ENCODE measurements around the gene MYLK3. TPM values are rescaled to one million over a fixed set of nuclear protein-coding genes. Genes with fewer than 3 reads are reported as not detected.

The MYLK3 gene
- total and polyA plus RNA-seq, 7 donors = under 0.01 to 0.16 (median 0.04) TPM; not detected in 1

- no peak for DNase-seq
- Histone ChIP-seq H3K27ac (no peak overlapping the region), H3K4me3 (no peak overlapping the region), H3K9me3 (no peaks in the 10 kb centered on the region), H3K27me3 (no peaks in the 10 kb centered on the region), H3K36me3 (no peaks in the 10 kb centered on the region), H3K4me1 (no peaks in the 10 kb centered on the region)
- WGBS, 2 donors = 91 to 93% methylated on average over 4 of the region's 4 CpGs
- intact Hi-C loops (cut with DNase I) = no loop called here
- TF ChIP-seq POLR2A (IDR thresholded peaks at IDR 0.05) = no peak
- no peak for TF ChIP-seq POLR2AphosphoS5 (IDR thresholded peaks at IDR 0.05)
- no peak for TF ChIP-seq EP300 (IDR thresholded peaks at IDR 0.05)
- no peak for TF ChIP-seq CTCF (IDR thresholded peaks at IDR 0.05)
Measured at GRCh38 chr16:46772463-46772862, 24.3 kb upstream of the MYLK3 start.

GRCh38 chr16:46768809-46769208 is 20.7 kb upstream of the MYLK3 start:
- Histone ChIP-seq H3K36me3 (no peaks in the 10 kb centered on the region), H3K4me3 (no peak overlapping the region), H3K27me3 (no peaks in the 10 kb centered on the region), H3K9me3 (no peaks in the 10 kb centered on the region), H3K27ac (no peak overlapping the region), H3K4me1 (no peaks in the 10 kb centered on the region)
- TF ChIP-seq EP300 (IDR thresholded peaks at IDR 0.05) (no peak), POLR2AphosphoS5 (IDR thresholded peaks at IDR 0.05) (no peak)
- 30 to 72% methylated on average over 8 of the region's 8 CpGs for WGBS, 2 donors
- intact Hi-C loops (cut with DNase I) = no loop called here
- no peak for DNase-seq

- intact Hi-C loops (cut with DNase I) = no loop called here
- Histone ChIP-seq H3K4me1 (no peaks in the 10 kb centered on the region), H3K27ac (no peak overlapping the region), H3K4me3 (no peak overlapping the region), H3K36me3 (no peaks in the 10 kb centered on the region), H3K9me3 (no peaks in the 10 kb centered on the region), H3K27me3 (peaks cover 0 to under 1% (median 0%) of the 10 kb centered on the region in 3 donors)
- WGBS, 2 donors = 60 to 84% methylated on average over 7 of the region's 7 CpGs
- TF ChIP-seq CTCF (IDR thresholded peaks at IDR 0.05) (no peak), POLR2A (IDR thresholded peaks at IDR 0.05) (no peak), EP300 (IDR thresholded peaks at IDR 0.05) (no peak), POLR2AphosphoS5 (IDR thresholded peaks at IDR 0.05) (no peak)
- DNase-seq = no peak
Measured at GRCh38 chr16:46765050-46765449, 16.9 kb upstream of the MYLK3 start.

- Histone ChIP-seq H3K27me3 (peaks cover 0 to 19% (median 8%) of the 10 kb centered on the region in 3 donors), H3K4me1 (no peaks in the 10 kb centered on the region), H3K9me3 (no peaks in the 10 kb centered on the region), H3K4me3 (no peak overlapping the region), H3K36me3 (no peaks in the 10 kb centered on the region), H3K27ac (no peak overlapping the region)
- DNase-seq = no peak
- no peak for TF ChIP-seq EP300 (IDR thresholded peaks at IDR 0.05)
- TF ChIP-seq POLR2A (IDR thresholded peaks at IDR 0.05) = no peak
- no peak for TF ChIP-seq CTCF (IDR thresholded peaks at IDR 0.05)
- no peak for TF ChIP-seq POLR2AphosphoS5 (IDR thresholded peaks at IDR 0.05)
- intact Hi-C loops (cut with DNase I) = no loop called here
- 72 to 83% methylated on average over 12 of the region's 12 CpGs for WGBS, 2 donors
Measured at GRCh38 chr16:46763147-46763546, 15.0 kb upstream of the MYLK3 start.

GRCh38 chr16:46762583-46762982 is 14.4 kb upstream of the MYLK3 start:
- 24 to 63% methylated on average over 3 of the region's 3 CpGs for WGBS, 2 donors

More at GRCh38 chr16:46762583-46762982, 14.4 kb upstream of the MYLK3 start:
- Histone ChIP-seq H3K9me3 (no peaks in the 10 kb centered on the region), H3K36me3 (no peaks in the 10 kb centered on the region), H3K27ac (no peak overlapping the region), H3K4me1 (no peaks in the 10 kb centered on the region), H3K27me3 (peaks cover 0 to 25% (median 8%) of the 10 kb centered on the region in 3 donors), H3K4me3 (no peak overlapping the region)
- no peak for DNase-seq
- TF ChIP-seq POLR2A (IDR thresholded peaks at IDR 0.05) (no peak), EP300 (IDR thresholded peaks at IDR 0.05) (no peak), POLR2AphosphoS5 (IDR thresholded peaks at IDR 0.05) (no peak), CTCF (IDR thresholded peaks at IDR 0.05) (no peak)
- intact Hi-C loops (cut with DNase I) = no loop called here

Data from sigmoid colon (tissue), 7 donors.